Omental fat pad (tissue), 4 donors: Measurements from ENCODE around the gene ZNF668. TPM values are rescaled to one million over a fixed set of nuclear protein-coding genes. Genes with fewer than 3 reads are reported as not detected.
"Not testable (repeated sequence)": the region's sequence is repeated elsewhere in the genome, so short reads cannot be mapped to it uniquely, and the experiment has no call there.

Experiments used
- ATAC-seq: fragments of 150-250 bp; one replicate; pipeline ENCODE4 v1.9.1; 2016; ENCODE audit warnings: mild to moderate bottlenecking, moderate library complexity; ENCODE audit not compliant: low FRiP score
- DNase-seq: peaks from one replicate; pipeline ENCODE4 v3.0.0-alpha.2; 2019; ENCODE audit warnings: low spot score
- total RNA-seq, 4 donors: library from RNA; depleted of rRNA; stranded (reverse); fragments of >200 nt; gene quantifications; one replicate each; pipeline ENCODE4 v1.1.0, GENCODE V29; 2016
- TF ChIP-seq, protein P1 (sequence below), 3 donors: fragments of 450-650 bp; IDR thresholded peaks; one replicate each; pipeline ENCODE4 v1.5.1; 2016 to 2017; ENCODE audit warnings: antibody characterized with exemption in 3 of 3, mild to moderate bottlenecking in 3 of 3, moderate library complexity in 2 of 3

Gene ZNF668
- total RNA-seq, 4 donors from 2014 or later, result 7.4 to 13.9 (median 10.8) TPM

DNA sequence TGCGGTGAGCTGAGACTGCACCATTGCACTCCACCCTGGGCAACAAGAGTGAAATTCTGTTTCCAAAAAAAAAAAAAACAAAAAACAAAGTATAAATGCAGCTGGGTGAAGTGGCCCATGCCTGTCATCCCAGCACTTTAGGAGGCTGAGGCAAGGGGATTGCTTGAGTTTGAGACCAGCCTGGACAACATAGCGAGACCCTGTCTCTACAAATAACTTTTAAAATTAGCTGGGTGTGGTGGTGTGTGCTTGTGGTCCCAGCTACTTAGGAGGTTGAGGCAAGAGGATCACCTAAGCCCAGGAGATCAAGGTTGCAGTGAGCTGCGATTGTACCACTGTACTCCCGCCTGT, 50.8 kb downstream of the ZNF668 start:
- ATAC-seq (no peak), DNase-seq (no peak)
- TF ChIP-seq, protein P1, sequence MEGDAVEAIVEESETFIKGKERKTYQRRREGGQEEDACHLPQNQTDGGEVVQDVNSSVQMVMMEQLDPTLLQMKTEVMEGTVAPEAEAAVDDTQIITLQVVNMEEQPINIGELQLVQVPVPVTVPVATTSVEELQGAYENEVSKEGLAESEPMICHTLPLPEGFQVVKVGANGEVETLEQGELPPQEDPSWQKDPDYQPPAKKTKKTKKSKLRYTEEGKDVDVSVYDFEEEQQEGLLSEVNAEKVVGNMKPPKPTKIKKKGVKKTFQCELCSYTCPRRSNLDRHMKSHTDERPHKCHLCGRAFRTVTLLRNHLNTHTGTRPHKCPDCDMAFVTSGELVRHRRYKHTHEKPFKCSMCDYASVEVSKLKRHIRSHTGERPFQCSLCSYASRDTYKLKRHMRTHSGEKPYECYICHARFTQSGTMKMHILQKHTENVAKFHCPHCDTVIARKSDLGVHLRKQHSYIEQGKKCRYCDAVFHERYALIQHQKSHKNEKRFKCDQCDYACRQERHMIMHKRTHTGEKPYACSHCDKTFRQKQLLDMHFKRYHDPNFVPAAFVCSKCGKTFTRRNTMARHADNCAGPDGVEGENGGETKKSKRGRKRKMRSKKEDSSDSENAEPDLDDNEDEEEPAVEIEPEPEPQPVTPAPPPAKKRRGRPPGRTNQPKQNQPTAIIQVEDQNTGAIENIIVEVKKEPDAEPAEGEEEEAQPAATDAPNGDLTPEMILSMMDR (IDR thresholded peaks at IDR 0.05), result no peak

DNA sequence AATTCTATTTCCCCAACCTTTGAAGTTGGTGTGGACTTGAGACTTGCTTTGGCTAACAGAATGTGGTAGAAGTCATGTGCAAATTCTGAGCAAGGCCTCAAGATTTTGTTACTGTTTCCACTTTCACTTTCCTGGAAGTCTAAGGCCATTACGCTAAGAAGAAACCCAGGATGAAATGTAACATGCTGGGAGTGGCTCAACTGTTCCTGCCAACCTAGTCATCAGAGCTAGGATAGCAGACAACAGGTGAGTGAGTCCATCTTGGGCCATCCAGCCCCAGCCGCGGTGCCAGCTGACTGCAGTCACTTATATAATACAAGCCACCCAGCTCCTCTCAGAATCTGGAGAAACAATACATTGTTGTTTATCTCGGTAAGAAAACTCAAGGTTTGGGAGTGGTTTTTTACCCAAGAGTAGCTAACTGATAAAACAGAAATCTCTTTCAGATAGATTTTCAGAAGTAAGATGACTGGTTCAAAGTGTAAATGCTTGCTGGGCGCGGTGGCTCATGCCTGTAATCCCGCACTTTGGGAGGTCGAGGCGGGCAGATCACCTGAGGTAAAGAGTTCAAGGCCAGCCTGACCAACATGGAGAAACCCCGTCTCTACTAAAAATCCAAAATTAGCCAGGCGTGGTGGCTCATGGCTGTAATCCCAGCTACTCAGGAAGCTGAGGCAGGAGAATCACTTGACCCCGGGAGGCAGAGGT, 51.3 kb downstream of the ZNF668 start:
- no peak for DNase-seq
- ATAC-seq, result no peak
- TF ChIP-seq, protein P1 (IDR thresholded peaks at IDR 0.05), result no peak

DNA sequence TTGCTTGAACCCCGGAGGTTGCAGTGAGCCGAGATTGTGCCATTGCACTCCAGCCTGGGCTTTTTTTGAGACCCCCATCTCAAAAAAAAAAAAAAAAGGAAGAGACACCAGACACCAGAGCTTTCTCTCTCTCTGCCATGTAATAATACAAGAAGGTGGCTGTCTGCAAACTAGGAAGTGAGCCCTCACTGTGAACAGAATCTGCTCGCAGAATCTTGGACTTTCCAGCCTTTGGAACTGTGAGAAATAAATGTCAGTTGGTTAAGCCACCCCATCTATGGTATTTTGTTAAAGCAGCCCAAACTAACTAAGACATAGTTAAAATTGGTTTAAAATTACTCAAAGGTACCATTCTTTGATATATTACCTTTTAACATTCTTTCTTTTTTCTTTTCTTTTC, 53.5 kb downstream of the ZNF668 start:
- ATAC-seq, result no peak
- TF ChIP-seq, protein P1 (IDR thresholded peaks at IDR 0.05), result no peak
- DNase-seq, result no peak

DNA sequence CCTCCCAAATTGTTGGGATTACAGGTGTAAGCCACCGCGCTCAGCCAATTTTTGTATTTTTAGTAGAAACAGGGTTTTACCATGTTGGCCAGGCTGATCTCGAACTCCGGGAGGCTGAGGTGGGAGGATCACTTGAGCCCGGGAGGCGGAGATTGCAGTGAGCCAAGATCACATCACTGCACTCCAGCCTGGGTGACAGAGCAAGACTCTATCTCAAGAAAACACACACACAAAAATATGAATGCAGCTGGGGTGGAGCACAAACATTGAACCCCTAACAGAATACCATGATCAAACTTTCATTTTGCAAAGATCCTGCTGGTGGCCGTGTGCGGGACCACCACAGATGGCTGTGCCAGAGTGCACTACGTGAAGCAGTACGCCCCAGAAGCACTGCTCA, 56.3 kb downstream of the ZNF668 start:
- not testable (repeated sequence) for ATAC-seq, DNase-seq

DNA sequence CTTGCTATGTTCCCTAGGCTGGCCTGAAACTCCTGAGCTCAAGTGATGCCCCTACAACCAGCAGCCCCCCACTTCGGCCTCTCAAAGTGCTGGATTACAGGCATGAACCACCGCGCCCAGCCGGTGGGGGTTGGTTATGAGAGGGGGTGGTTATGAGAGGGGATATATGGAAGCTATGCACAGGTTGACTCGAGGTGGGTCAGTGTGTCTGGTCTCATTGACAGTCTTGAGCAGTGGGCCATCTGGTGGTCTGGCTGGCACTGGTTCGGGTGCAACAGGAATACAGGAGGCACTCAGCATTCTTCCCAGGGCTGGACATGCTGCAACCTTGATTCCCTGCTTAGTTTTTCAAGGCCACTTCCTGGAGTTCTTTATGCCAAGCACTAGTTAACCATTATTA, 58.0 kb downstream of the ZNF668 start:
- TF ChIP-seq, protein P1 (IDR thresholded peaks at IDR 0.05), result no peak

DNA sequence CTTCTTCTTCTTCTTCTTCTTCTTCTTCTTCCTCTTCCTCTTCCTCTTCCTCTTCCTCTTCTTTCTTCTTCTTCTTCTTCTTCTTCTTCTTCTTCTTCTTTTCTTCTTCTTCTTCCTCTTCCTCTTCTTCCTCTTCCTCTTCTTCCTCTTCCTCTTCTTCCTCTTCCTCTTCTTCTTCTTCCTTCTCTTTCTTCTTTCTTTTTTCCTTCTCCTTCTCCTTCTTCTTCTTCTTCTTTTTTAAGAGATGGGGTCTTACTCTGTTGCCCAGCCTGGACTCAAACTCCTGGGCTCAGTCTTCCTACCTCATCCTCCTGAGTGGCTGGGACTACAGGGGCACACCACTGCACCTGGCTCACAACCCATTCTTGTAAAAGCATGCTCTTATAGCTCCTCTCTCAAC, 60.7 kb downstream of the ZNF668 start:
- ATAC-seq, DNase-seq: not testable (repeated sequence)

More for the DNA sequence above, 58.0 kb downstream of the ZNF668 start:
- ATAC-seq (no peak), DNase-seq (no peak)

DNA sequence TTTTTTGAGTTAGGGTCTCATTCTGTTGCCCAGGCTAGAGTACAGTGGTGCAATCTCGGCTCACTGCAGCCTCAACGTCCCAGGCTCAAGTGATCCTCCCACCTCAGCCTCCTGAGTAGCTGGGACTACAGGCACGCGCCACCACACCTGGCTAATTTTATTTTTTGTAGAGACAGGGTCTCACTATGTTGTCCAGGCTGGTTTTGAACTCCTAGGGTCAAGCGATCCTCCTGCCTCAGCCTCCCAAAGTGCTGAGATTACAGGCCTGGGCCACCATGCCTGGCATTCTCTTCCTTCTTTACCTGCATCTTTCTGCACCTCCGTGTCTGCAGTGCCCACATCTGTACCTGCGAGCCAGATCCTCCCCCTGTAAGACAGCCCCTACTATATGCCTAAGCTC, 62.2 kb downstream of the ZNF668 start:
- not testable (repeated sequence) for DNase-seq, ATAC-seq

Other genes starting within 250 kb of the ZNF668 start
- gene BCL7C, start 180.2 kb downstream of the ZNF668 start, total RNA-seq, result 10 to 100 TPM; 17.4 to 37.0 (median 22.2) TPM
- gene CTF1, start 177.6 kb downstream of the ZNF668 start, total RNA-seq, result 1 to 10 TPM; 1.7 to 3.5 (median 2.3) TPM
- 1 to 10 TPM; 4.7 to 9.1 (median 6.9) TPM for gene FBXL19, start 150.7 kb downstream of the ZNF668 start, total RNA-seq
- gene ORAI3, start 125.2 kb downstream of the ZNF668 start, total RNA-seq, result 10 to 100 TPM; 15.5 to 42.6 (median 33.9) TPM
- 10 to 100 TPM in 2 of 4 donors, 1 to 10 TPM in 2; 5.3 to 13.6 (median 9.2) TPM for gene SETD1A, start 116.5 kb downstream of the ZNF668 start, total RNA-seq
- gene HSD3B7, start 89.0 kb downstream of the ZNF668 start, total RNA-seq, result 10 to 100 TPM; 23.2 to 45.3 (median 33.0) TPM
- gene STX1B, start 63.6 kb downstream of the ZNF668 start, total RNA-seq, result 1 to 10 TPM in 2 of 4 donors, under 1 TPM in 2; 0.47 to 1.9 (median 1.0) TPM
- gene STX4, start 40.7 kb downstream of the ZNF668 start, total RNA-seq, result 10 to 100 TPM; 40.9 to 93.7 (median 66.8) TPM
- 10 to 100 TPM in 3 of 4 donors, 1 to 10 TPM in 1; 8.1 to 18.0 (median 11.9) TPM for gene ZNF646, start 182 bp upstream of the ZNF668 start, total RNA-seq
- gene PRSS53, start 14.7 kb upstream of the ZNF668 start, total RNA-seq, result 1 to 10 TPM in 2 of 4 donors, under 1 TPM in 2; 0.63 to 2.2 (median 1.3) TPM
- 100 to 1,000 TPM in 2 of 4 donors, 10 to 100 TPM in 2; 85.6 to 128 (median 99.3) TPM for gene VKORC1, start 20.6 kb upstream of the ZNF668 start, total RNA-seq
- 10 to 100 TPM; 34.5 to 52.5 (median 43.4) TPM for gene BCKDK, start 34.1 kb upstream of the ZNF668 start, total RNA-seq
- gene KAT8, start 43.4 kb upstream of the ZNF668 start, total RNA-seq, result 10 to 100 TPM; 39.4 to 72.2 (median 49.1) TPM
- 1 to 10 TPM in 2 of 4 donors, under 1 TPM in 1, not detected in 1; 0.31 to 2.6 (median 2.6) TPM for gene PRSS8, start 61.5 kb upstream of the ZNF668 start, total RNA-seq
- 1 to 10 TPM; 4.1 to 8.8 (median 6.8) TPM for gene PRSS36, start 75.8 kb upstream of the ZNF668 start, total RNA-seq
- 100 to 1,000 TPM in 2 of 4 donors, 10 to 100 TPM in 2; 65.0 to 162 (median 116) TPM for gene FUS, start 105.9 kb upstream of the ZNF668 start, total RNA-seq
- gene PYCARD, start 128.5 kb upstream of the ZNF668 start, total RNA-seq, result 10 to 100 TPM; 25.4 to 50.2 (median 37.8) TPM
- gene TRIM72, start 139.9 kb upstream of the ZNF668 start, total RNA-seq, result under 1 TPM in 1 of 4 donors, not detected in 3; 0.28 TPM
- not detected for gene PYDC1, start 142.9 kb upstream of the ZNF668 start, total RNA-seq
- 10 to 100 TPM; 23.9 to 58.4 (median 38.8) TPM for gene ITGAM, start 185.7 kb upstream of the ZNF668 start, total RNA-seq